ENCODE results near the gene YES1.
"Not testable (repeated sequence)": the region's sequence is repeated elsewhere in the genome, so short reads cannot be mapped to it uniquely, and the experiment has no call there.

The YES1 gene

GRCh38 chr18:785242-785641 is 26.8 kb downstream of the YES1 start:
- no peak for DNase-seq

GRCh38 chr18:784470-785172 is 27.4 kb downstream of the YES1 start:
- no peak for DNase-seq

GRCh38 chr18:778194-778927 is 33.7 kb downstream of the YES1 start:
- DNase-seq, result no peak

GRCh38 chr18:777021-777420 is 35.0 kb downstream of the YES1 start:
- no peak for DNase-seq

DNA sequence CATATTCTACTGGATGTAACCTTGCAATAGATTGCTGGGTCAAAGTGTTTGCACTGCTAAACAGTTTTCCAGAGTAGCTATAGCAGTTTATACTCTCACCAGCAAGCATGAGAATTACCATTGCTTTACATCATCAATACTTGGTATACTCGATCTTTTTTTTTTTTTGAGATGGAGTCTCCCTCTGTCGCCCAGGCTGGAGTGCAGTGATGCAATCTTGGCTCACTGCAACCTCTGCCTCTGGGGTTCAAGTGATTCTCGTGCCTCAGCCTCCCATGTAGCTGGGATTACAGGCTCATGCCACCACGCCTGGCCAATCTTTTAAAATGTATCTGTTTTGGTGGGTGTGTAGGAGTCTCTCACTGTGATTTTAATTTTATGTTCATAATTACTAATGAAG is 36.0 kb downstream of the YES1 start:
- not testable (repeated sequence) for DNase-seq

DNA sequence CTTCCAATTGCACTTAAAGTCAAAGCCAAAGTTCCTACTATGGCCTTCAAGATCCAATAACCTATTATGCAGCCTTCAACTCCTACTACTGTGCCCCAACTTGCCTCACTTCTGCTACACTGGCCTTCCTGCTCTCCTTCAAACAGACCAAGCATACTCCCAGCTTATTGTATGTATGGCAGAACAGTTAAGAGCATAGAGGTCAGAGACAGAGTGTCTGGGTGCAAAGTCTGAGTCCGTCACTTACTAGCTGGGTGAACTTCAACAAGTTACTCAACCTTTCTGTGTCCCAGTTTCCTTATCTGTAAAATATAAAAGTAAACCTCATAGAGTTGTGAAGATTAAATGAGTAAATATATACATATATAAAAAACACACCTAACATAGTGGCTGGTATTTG is 37.2 kb downstream of the YES1 start:
- DNase-seq, result no peak

DNA sequence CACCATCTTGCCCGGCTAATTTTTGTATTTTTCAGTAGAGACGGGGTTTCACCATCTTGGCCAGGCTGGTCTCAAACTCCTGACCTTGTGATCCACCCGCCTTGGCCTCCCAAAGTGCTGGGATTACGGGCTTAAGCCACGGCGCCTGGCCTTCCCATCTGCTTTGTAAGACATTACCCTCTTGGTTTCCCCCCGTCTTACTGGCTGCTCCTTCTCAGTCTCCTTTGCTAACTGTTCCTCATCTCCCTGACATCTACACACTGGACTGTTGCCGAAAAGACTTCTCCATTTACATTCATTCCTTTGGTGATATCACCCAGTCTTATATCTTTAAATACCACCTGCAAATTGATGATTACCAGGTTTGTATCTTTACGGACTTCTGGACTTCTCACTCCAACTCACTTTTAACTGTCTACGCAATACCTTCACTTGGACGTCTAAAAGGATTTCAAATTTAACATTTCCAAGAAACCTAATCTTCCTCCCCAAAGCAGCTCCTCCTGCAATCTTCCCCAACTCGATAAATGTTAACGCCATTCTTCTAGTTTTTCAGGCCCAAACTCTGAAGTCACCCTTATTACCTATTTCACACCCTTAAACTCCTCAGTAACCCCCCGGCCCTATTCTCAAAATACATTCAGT is 37.9 kb downstream of the YES1 start:
- no peak for DNase-seq

GRCh38 chr18:770583-770961 is 41.5 kb downstream of the YES1 start:
- no peak for DNase-seq

DNA sequence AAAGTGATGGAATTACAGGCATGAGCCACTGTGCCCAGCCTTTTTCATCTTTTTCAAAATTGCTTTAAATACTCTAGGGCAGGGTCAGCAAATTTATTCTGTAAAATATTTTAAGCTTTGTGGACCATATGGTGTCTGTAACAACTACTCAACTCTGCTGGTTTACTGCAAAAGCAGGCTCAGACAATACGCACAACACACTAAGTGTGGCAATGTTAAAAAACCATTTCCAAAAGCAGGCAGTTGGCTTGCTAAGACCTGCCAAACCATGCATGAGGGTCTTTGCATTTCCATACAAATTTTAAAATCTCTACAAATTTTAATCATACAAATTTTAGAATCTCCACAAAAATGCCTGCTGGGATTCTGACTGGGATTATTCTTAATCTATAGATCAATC is 44.1 kb downstream of the YES1 start:
- DNase-seq, result no peak

DNA sequence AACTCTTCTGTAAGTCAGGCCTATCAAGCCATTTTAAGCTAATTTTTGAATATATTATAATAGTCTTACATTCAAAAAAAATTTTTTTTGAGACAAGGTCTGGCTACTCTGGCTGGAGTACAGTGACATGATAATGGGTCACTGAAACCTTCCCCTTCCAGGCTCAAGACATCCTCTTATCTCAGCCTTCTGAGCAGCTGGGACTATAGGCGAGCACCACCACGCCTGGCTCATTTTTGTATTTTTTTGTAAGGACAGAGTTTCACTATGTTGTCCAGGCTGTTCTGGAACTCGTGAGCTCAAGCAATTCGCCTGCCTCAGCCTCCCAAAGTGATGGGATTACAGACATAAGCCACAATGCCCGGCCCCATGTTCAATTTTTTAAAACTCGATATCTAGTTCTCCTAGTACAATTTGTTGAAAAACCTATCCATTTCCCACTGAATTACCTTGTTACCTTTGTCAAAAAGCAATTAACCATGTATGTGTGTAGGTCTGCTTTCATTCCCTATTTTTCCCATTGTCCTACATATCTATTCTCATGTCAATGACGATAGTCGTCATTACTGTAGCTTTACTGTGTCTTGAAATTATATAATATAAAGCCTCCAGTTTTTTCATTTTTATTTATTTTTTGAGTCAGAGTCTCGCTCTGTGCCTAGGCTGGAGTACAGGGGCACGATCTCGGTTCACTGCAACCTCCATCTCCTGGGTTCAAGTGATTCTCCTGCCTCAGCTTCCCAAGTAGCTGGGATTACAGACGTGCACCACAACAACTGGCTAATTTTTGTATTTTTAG is 44.8 kb downstream of the YES1 start:
- DNase-seq, result no peak

DNA sequence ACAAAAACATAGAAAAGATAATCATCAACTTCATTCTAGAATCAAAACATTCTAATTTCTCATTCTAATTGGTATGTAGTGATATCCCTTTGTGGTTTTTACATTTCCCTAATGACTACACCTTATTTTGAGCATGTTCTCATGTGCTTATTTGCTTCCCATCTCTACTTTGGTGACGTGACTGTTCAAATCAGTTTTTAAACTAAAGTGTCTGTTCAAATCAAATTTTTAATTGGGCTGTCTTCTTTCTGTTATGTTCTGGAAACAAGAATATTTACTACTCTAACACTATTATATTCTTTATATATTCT is 45.5 kb downstream of the YES1 start:
- DNase-seq, result no peak

DNA sequence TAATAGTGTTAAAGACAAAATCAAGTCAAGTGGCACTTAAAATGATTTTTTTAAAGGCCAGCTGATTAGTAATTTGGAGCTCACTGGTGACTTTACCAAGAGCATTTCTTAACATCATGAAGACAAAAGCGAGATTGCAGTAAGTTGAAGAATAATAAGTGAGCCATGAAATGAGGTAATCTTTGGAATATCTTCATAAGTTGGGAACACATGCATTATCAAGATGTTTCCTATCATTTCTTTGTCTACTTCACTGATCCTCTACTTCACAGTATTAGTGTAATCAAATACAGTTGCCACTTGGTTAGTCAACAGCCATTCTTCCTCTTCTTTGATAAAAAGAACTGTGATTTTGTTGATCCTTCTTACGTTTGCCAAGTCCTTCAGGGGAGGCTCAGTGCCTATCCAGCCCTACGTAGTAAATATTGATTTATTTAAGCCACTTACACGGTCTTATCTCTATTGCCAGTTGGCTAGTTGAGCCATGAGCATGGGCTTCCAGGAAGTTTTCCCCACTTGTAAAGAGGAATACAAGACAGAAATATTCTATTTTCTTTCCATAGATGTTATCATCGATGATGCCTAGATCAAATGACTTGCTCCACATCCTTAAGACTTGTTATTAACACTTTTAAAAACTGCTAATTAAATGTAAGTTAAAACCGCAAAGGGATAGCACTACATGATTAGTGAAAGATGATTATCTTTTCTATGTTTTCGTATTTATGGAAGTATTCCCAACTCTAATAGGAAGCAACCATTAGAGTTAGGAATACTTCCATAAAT is 46.1 kb downstream of the YES1 start:
- no peak for DNase-seq

GRCh38 chr18:759864-760263 is 52.2 kb downstream of the YES1 start:
- DNase-seq, result not testable (repeated sequence)

- DNase-seq, result no peak
Measured at GRCh38 chr18:755506-755905, 56.5 kb downstream of the YES1 start.

- no peak for DNase-seq
Measured at GRCh38 chr18:754656-755055, 57.4 kb downstream of the YES1 start.

DNA sequence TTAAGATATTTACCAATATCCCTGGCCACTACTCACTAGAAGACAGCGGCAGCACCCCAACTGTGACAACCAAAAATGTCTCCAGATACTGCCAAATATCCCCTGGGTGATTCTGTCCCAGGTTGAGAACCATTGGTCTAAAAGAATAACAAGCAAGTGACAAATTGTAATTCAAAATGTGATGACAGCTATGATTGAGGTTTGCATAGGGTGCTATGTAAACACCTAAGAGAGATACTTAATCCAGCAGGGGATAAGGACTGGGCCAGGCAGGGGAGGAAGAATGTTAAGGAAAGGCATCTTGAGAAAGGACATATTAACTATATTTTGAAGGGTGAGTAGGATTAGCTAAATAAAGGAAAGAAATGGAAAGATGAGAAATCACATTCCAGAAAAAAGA is 61.6 kb downstream of the YES1 start:
- no peak for DNase-seq

- DNase-seq, result no peak
Measured at GRCh38 chr18:744832-745597, 67.0 kb downstream of the YES1 start.

DNA sequence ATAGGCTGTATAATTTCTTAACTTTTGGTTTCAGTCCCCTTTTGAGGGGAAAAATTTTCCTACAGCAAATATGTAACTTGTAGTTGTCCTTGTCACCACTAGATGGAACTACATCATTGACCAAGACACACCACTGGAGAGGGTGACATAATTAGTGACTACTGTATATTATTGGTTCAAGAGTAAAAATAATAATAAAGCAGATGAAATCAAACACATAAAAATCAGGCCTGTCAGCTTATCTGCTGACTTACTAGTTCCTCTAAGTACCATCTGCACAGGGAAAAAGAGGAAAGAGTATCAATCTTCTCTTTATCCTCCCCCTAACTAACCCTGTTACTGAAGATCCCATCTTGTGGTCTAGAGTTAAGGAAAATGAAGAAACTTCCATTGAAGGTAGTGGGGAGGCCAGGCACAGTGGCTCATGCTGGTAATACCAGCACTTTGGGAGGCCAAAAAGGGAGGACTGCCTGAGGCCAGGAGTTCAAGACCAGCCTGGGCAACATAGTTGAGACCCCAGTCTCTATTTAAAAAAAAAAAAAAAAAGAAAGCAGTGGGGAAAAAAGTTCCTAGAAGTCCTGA is 70.0 kb downstream of the YES1 start:
- peak in 1 of 51 donors; percentile 25 for DNase-seq

GRCh38 chr18:732371-732770 is 79.7 kb downstream of the YES1 start:
- no peak for DNase-seq

- no peak for DNase-seq
Measured at GRCh38 chr18:731185-731584, 80.9 kb downstream of the YES1 start.

Data from hypothalamus (tissue), 51 donors.